ENCODE data around the gene C1GALT1.
"Not testable (repeated sequence)": the region's sequence is repeated elsewhere in the genome, so short reads cannot be mapped to it uniquely, and the experiment has no call there.

C1GALT1 gene

DNA sequence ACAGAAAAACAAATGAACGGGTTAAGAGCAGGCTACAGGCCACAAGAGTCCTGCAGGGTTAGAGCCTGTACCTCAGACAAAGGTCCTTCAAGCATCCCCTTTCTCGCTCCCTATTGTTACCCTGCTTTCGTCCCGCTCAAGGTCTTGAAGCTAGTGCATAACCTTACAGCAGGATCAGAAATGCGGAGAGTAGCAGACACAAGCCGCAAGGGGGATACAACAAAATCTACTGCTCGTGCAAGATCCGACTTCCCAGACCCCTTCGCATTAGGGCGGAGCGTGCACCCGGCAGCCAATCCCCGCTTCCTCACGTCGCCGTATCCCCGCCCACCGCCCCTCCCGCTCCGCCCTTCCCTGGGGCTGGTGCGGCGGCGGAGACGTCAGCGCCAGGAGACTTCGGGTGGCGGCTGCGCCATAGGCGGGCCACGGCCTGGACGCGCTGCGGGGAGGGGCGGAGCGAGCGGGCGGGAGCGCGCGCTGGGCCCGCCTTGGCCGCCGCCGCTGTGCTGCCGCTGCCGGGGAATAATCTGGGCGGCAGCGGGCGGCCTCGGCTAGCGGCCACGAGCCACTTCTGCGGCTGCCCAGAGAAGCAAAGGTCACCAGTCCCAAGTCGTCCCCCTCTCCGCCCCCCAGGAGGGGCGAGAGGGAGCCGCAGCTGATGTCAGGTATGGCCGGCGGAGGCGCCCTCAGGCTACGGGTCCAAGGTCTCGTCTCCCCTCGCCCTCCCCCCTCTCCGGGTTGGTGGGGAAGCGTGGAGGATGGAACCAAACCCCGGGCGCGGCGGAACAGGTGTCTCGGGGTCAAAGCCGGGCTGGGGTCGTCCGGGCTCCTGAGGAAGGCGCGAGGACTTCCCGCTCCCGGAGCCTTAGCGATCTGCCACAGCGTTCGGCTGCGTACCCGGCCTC is at the start of gene C1GALT1:
Gene C1GALT1 (plus strand): TSS at position 389 of the 905 bp plus-strand sequence. CDS start 51,776 bp downstream, outside the sequence.
- peak; percentile 98 for DNase-seq (ENCODE audit: low spot score)

DNA sequence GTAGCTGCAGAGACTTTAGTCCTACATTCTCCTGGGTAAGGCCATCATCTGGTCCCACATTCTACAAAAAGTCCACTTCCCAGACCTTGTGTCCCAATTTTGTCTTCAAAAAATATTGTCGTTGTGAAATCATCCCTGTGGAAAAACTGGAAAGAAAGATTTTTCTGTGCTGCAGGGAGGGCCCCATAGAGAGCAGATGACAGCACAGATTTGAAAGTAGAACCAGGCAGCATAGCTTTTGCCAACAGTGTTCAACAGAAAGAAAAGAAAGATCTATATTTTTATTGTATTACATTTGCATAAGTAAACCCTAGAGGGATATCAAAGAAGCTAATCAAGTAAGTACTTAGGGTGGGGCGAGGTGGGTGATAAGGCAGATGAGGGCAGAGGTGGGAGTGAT is 48.3 kb upstream of the C1GALT1 start:
- no peak for DNase-seq (ENCODE audit: low spot score)

DNA sequence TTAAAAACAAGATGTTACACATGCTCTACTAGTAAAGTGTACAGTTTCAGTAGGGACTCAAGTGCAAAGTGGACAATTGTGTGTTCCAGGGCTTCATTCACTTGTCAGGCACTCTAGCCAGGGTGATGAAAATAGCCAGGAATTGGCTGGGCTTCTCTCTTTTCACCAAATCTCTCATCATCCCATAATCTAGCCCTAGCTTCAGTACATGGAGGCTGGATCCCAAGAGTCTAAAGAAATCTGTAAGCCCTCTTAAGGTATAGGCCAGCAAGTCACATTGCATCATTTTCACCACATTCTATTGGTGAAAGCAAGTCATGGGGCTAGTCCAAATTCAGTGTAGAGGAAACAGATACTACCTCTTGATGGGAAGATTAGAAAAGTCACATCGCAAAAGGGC is 47.3 kb upstream of the C1GALT1 start:
- DNase-seq (ENCODE audit: low spot score): no peak

DNA sequence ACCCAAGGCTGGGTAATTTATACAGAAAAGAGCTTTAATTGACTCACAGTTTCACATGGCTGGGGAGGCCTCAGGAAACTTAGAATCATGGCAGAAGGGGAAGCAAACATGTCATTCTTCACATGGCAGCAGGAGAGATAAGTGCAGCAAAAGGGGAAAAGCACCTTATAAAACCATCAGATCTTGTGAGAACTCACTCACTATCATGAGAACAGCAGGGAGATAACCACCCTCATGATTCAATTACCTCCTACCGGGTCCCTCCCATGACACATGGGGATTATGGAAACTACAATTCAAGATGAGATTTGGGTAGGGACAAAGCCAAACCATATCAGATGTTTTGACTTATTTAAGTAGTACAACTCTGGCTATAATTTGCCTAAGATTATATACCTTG is 46.4 kb upstream of the C1GALT1 start:
- DNase-seq (ENCODE audit: low spot score): not testable (repeated sequence)

DNA sequence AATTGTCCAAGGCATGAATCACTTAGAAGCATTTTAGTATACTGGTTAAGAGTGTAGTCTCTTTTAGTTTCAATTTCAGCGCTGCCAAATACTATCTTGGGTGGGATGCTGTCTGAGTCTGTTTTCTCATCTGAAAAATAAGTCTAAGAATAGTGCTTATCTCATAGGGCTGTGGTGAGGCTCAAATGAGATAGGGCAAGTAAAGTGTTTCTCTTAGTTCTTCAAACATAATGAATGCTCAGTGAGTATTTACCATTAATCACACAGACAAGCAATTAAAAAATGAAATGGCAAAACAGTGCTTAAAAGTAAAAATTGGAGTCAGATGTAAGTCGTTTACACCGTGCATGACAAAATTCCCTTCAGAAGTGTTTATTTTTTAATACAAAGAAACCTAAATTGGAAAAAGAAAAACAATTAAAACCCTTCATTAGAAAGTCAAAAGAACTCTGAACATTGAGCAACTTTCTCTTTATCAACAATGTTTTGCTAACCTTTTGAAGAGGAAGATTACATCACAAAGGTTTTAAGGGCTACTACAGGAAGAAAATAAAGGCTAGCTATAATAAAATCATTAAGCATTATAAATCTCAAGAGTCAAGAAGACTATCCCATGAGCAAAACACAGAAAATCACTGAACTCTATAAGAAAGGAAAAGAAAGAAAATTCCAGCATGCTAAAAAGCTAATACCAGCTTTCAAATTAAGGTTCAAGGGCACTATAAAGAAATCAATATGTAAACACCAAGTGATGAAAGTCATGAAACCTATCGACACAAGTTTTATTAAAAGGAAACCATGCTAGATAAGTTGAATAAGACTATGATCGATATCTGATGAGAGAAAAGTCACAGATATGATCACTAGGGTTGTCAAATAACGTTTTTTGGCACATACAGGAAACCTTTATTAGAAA is 45.6 kb upstream of the C1GALT1 start:
- DNase-seq (ENCODE audit: low spot score): no peak

DNA sequence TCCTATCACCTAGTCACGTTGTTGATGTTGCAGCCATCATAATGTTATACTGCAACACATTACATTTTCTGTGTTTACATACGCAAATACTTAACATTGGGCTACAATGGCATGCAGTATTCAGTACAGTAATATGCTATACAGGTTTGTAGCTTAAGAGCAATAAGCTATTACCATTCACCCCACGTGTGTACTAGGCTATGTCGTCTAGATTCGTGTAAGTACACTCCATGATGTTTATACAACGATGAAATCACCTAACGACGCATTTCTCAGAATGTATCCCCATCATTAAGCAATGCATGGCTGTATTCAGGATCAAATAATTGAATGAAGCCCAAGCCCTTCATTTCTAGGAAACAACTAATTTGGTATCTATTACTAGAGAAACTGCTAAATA is 43.4 kb upstream of the C1GALT1 start:
- DNase-seq (ENCODE audit: low spot score): no peak

DNA sequence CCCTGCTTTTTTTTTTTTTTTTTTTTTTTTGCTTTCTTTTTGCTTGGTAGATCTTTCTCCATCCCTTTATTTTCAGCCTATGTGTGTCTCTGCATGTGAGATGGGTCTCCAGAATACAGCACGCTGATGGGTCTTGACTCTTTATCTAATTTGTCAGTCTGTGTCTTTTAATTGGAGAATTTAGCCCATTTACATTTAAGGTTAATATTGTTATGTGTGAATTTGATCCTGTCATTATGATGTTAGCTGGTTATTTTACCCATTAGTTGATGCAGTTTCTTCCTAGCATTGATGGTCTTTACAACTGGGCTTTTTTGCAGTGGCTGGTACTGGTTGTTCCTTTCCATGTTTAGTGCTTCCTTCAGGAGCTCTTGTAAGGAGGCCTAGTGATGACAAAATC is 38.9 kb upstream of the C1GALT1 start:
- not testable (repeated sequence) for DNase-seq (ENCODE audit: low spot score)

DNA sequence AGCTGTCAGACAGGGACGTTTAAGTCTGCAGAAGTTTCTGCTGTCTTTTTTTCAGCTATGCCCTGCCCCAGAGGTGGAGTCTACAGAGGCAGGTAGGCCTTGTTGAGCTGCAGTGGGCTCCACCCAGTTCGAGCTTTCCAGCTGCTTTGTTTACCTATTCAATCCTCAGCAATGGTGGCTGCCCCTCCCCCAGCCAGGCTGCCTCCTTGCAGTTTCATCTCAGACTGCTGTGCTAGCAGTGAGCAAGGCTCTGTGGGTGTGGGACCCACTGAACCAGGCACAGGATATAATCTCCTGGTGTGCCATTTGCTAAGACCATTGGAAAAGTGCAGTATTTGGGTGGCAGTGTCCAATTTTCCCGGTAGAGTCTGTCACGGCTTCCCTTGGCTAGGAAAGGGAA is 37.2 kb upstream of the C1GALT1 start:
- DNase-seq (ENCODE audit: low spot score): not testable (repeated sequence)

DNA sequence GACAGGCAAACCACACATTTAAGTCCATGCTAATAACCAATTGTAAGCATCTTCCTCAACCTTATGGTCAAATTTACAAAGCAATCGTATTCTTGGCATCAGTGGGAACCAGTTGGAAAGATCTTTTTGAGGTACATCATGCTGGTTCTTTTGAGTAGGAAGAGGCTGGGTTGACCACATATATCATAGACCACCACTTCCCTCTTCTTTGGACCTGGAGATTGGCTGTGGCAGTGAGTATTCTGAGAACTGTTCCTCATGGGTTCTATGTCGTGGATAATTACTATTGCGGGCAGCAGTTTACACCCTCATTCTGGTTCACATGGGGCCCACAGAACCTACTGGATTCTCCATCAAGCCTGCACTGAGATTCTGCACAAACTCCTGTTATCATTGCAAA is 35.5 kb upstream of the C1GALT1 start:
- DNase-seq (ENCODE audit: low spot score): no peak

DNA sequence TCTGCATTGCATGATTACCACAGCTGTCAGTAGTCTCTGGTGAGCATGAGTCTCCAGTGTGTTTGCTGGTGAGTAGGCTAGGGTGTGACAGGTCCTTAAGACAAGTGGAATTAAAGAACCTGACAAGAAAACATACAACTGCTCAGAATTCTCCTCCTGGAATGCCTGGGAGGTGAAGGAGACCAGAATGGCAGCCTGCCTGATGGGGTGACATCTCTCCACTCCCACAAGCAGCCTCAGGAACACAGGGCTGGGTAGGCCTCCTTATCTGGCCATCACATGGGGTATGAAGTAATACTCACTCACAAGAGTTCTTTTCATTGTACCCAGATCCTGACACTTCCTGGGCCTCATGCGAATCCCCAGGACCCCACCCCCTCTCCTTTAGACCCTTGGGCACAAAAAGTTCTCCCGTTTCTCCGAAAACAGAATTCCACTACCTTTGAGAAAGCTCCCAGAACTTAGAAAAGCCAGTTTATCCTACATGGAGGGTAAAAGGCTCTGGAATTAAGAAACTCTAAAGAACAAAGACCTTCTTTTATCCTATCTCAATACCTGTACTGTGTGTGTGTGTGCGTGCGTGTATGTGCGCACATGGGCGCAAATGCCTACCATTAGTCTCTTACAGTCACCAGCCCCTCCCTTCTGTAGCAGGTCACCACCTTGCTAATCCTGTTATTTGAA is 33.4 kb upstream of the C1GALT1 start:
- DNase-seq (ENCODE audit: low spot score): no peak

DNA sequence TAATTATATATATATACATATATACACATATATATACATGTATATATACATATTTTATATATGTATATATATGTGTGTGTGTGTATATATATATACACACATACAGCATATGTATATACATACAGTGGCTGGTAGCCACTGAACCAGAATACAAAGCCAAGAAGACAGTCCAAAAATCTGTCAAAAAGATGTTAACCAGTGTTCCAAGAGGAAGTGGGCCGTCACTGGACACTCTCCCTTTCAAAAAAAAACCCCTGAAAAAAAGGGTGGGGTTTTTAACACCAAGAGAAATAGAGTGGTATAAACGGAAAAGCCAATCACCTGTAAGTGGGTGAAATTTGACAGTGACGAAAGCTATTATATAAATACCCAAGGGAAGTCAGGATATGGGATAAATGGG is 31.1 kb upstream of the C1GALT1 start:
- DNase-seq (ENCODE audit: low spot score): no peak

DNA sequence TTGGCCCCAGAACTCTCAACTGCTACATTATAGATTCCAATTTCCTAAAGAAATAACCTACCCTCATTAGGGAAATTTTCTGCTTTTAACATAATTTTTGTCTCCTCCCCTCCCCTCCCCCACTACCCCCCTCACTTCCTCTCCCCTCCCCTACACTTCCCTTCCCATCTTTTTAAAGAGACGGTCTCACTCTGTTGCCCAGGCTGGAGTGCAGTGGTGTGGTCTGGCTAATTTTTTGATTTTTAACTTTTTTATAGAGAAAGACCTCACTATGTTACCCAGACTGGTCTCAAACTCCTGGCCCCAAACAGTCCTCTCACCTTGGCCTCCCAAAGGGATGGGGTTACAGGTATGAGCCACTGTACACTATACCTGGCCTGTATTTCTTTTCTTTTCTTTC is 30.5 kb upstream of the C1GALT1 start:
- no peak for DNase-seq (ENCODE audit: low spot score)

DNA sequence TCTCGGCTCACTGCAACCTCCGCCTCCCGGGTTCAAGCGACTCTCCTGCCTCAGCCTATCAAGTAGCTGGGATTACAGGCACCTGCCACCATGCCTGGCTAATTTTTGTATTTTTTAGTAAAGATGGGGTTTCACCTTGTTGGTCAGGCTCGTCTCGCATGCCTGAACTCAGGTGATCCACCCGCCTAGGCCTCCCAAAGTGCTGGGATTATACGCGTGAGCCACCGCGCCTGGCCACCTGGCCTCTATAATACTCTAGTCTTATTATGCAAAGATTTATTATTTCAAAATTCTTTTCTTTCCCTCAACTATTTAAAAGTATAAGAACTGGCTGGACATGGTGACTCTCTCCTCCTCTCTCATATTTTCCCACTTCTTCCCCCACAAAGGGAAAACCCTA is 30.0 kb upstream of the C1GALT1 start:
- no peak for DNase-seq (ENCODE audit: low spot score)

DNA sequence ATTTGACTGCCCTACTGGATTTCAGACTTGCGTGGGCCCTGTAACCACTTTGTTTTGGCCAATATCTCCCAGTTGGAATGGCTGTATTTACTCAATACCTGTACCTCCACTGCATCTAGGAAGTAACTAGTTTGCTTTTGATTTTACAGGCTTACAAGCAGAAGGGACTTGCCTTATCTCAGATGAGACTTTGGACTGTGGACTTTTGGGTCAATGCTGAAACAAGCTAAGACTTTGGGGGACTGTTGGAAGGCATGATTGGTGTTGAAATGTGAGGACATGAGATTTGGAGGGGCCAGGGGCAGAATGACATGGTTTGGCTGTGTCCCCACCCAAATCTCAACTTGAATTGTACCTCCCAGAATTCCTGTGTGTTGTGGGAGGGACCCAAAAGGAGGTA is 28.0 kb upstream of the C1GALT1 start:
- not testable (repeated sequence) for DNase-seq (ENCODE audit: low spot score)

DNA sequence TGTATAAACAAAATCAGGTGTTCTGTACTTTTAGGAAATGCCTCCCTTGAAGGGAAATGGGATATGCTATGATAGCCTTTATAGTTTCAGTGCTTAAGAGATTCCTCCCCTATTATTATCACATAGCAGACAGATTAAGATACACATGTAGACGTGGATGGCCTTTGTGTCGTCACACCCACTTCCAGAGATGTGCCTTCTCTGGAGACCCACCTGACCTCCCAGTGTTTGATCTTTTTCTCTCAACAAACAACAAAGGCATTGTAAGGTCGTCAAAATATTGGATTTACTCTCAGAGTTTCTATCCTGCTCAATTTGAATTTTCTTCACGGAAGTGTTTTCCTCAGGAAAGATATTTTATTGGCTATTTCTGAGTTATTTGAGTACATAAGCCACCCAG is 25.7 kb upstream of the C1GALT1 start:
- DNase-seq (ENCODE audit: low spot score): no peak

DNA sequence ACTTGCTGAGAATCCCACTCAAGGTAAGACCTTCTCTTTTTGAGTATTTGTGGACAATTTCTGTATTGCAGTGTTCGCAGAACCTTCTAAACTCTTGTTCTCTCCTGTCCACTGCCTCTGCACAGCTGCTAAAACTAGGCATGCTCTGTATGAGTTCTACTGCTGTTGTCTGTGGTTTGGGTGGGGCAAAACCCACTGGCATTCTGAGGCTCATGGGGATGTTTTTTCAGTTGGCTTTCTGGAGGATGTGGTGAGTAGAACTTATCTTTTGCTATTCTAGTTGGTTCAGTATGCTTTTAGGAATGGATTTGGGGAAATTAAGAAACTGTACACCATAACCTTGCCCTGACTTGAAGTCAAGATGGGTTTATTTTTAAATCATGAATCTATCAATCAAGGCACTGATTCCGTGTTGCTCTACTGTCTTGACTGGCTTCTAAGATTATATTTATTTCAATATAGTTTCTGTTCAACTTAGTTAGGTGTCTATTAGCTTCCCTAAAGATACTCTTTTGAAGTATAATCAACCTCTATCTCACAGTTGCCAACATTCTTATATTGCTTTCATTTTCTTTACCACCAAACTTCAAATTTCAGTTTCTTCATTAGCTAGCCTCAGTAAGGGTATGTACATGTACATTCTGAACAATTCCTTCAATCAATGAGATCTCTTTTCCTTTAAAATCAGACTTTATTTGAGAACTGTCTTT is 25.0 kb upstream of the C1GALT1 start:
- no peak for DNase-seq (ENCODE audit: low spot score)

DNA sequence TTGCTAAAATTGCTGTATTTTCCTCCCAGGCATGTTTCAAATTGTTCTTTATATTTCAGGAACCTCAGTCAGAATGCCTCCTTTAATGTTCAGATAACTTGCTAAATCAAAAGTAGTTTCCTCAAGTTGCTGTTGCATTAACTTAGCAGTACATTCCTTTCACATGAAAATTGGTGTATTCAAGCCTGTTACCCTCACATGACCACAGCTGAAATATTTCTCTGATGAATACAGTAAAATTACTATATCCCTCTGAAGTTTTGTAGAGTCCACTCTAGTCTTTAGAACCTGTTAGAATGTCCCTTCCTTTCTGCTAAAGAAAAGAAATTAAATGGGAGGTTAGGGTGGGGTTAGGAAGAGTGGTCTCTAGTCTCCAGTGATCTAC is 24.5 kb upstream of the C1GALT1 start:
- DNase-seq (ENCODE audit: low spot score): no peak

DNA sequence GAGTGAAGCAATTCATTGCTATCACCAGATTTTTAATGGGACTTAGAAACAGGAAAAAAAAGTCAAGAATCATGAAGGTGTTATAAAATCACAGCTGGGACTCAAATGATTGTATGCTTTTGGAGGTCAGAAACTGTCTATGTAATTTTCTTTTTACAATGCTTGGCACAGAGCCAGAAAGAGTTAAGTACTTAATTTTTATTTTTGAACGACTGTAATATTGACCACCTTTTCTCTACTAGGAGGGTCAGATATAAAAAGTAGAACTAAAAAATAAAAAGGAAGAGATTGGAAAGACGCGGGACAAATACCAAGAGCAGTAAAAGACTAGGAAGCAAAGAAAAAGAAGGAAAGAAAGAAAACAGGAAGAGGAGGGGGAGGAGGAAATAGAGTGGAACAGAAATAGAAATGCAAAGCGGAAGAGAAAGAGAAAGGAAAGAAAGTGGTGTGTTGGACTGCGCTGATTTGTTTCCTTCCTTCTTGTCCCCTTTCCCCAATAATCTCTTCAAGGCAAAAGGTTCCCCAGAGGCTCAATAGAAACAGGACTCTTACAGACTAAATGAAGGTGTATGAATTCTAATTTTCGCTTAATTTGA is 23.2 kb upstream of the C1GALT1 start:
- no peak for DNase-seq (ENCODE audit: low spot score)

DNA sequence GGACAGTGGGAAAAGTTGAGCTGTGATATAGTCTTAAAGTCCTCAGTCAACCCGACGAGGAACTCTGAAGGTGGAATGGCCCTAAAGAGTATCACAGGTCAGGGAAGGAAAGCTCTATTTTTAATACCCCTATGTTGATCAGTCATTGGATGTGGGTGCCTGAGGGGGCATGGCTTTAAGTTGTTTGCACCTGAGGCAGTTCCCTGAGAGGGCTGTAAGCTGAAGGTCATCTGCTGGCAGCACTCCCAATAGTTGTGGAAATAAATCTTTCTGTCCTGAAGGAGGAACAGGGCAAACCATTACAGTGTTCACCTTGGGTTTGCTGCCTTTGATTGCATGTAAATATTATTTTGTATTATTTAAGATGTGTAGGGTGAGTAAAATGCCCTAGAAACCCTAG is 17.8 kb upstream of the C1GALT1 start:
- no peak for DNase-seq (ENCODE audit: low spot score)

DNA sequence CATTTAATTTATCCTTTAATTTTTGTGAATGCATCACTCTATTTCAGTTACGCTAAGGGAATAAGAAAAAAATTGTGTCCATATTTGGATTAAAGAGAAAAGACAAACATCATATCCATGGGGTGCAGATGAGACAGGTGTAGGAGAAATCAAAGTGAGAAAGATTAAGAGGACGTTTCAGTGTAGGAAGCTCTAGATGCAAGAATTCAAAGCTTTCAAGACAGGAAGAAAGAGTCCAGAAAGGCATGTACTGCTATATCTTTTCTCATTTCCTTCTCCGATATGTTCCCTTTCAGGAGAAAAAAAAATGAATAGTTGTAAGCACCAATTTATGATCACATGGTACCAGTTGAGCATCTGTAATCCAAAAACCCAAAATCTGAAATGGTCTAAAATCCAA is 17.0 kb upstream of the C1GALT1 start:
- no peak for DNase-seq (ENCODE audit: low spot score)

DNA sequence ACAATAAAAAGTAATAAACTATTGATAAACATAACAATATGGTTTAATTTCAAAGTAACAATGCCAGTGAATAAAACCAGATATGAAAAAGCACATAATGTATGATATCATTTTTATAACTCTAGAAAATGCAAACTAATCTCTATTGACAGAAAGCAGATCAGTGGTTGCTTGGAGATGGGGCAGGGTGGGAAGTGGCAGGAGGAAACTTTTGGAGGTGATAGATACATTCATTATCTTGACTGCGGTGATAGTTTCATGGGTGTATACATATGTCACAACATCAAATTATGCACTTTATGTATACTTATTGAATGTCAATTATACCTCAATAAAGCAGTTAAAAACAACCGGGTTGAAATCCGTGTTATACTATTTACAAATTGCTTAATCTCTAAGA is 16.0 kb upstream of the C1GALT1 start:
- DNase-seq (ENCODE audit: low spot score): no peak
